Neural cell (in vitro differentiated cells): Measurements from ENCODE around the gene IL17RD. TPM values are rescaled to one million over a fixed set of nuclear protein-coding genes. Genes with fewer than 3 reads are reported as not detected.

ENCODE experiments used
- H2AFZ ChIP-seq: fragments of 200-600, 300-800 bp; sonication (generic), shearing (Covaris generic); 2 replicates; pipeline ENCODE4 v1.6.0; 2014; ENCODE audit warnings: low read depth, mild to moderate bottlenecking, antibody characterized with exemption, low read length, moderate library complexity
- H3F3A ChIP-seq: fragments of 200-600 bp; shearing (Covaris generic); 2 replicates; pipeline ENCODE4 v1.6.1; 2016; ENCODE audit warnings: mild to moderate bottlenecking, moderate library complexity, mixed read lengths, antibody characterized with exemption, low read length; ENCODE audit not compliant: insufficient read depth, poor library complexity, severe bottlenecking
- H3K27ac ChIP-seq: fragments of 200-600, 300-800 bp; sonication (generic), shearing (Covaris generic); 2 replicates; pipeline ENCODE4 v1.5.1; 2014; ENCODE audit warnings: mild to moderate bottlenecking, low read length, moderate library complexity
- H3K27me3 ChIP-seq: fragments of 300-800, 200-600 bp; sonication (generic), shearing (Covaris generic); 2 replicates; pipeline ENCODE4 v1.6.0; 2014; ENCODE audit warnings: mild to moderate bottlenecking, low read depth, low read length, moderate library complexity; ENCODE audit not compliant: insufficient read depth
- H3K36me3 ChIP-seq: fragments of 300-800, 200-600 bp; sonication (generic), shearing (Covaris generic); 2 replicates; pipeline ENCODE4 v1.5.1; 2014; ENCODE audit warnings: mild to moderate bottlenecking, antibody characterized with exemption, low read length, moderate library complexity; ENCODE audit not compliant: insufficient read depth
- H3K4me2 ChIP-seq: fragments of 300-800, 200-600 bp; sonication (generic), shearing (Covaris generic); 2 replicates; pipeline ENCODE4 v1.6.0; 2014; ENCODE audit warnings: mild to moderate bottlenecking, low read length
- H3K4me3 ChIP-seq: fragments of 300-800, 200-600 bp; sonication (generic), shearing (Covaris generic); 2 replicates; pipeline ENCODE4 v1.5.1; 2014; ENCODE audit warnings: mild to moderate bottlenecking, low read length, moderate library complexity
- H3K79me2 ChIP-seq: fragments of 200-600 bp; shearing (Covaris generic); replicated peaks from 2 replicates; pipeline ENCODE4 v1.6.0; 2014; ENCODE audit warnings: mild to moderate bottlenecking, low read length, moderate library complexity; ENCODE audit not compliant: insufficient read depth
- H3K9ac ChIP-seq: fragments of 300-800, 200-600 bp; sonication (generic), shearing (Covaris generic); 2 replicates; pipeline ENCODE4 v1.6.1; 2016; ENCODE audit warnings: mild to moderate bottlenecking, low read length, mixed read lengths
- H3K9me2 ChIP-seq: fragments of 200-600 bp; shearing (Covaris generic); 2 replicates; pipeline ENCODE4 v1.6.1; 2016; ENCODE audit warnings: mild to moderate bottlenecking, low read length, mixed read lengths; ENCODE audit not compliant: insufficient read depth
- H3K9me3 ChIP-seq: fragments of 200-600, 300-800 bp; sonication (generic), shearing (Covaris generic); 2 replicates; pipeline ENCODE4 v1.6.1; 2016; ENCODE audit warnings: mild to moderate bottlenecking, mixed run types, low read length, moderate library complexity, mixed read lengths
- H4K20me1 ChIP-seq: fragments of 200-600 bp; shearing (Covaris generic); 2 replicates; pipeline ENCODE4 v1.6.1; 2016; ENCODE audit warnings: mild to moderate bottlenecking, mixed run types; ENCODE audit not compliant: insufficient read depth
- CTCF ChIP-seq: fragments of 450-650 bp; IDR thresholded peaks from 2 replicates; pipeline ENCODE4 v1.5.1; 2014; ENCODE audit warnings: antibody characterized with exemption, mild to moderate bottlenecking, moderate library complexity; ENCODE audit not compliant: poor library complexity, severe bottlenecking
- EP300 ChIP-seq: fragments of 450-650 bp; conservative IDR thresholded peaks from 2 replicates; pipeline ENCODE4 v1.6.1; 2014; ENCODE audit warnings: antibody characterized with exemption, mild to moderate bottlenecking, moderate library complexity; ENCODE audit not compliant: poor library complexity, severe bottlenecking
- MXI1 ChIP-seq: fragments of 450-650 bp; conservative IDR thresholded peaks from 2 replicates; pipeline ENCODE4 v1.6.1; 2014; ENCODE audit warnings: antibody characterized with exemption, mild to moderate bottlenecking; ENCODE audit not compliant: poor library complexity, severe bottlenecking
- POLR2AphosphoS5 ChIP-seq: IDR thresholded peaks from 2 replicates; pipeline ENCODE4 v1.6.1; 2012
- SMC3 ChIP-seq: fragments of 450-650 bp; conservative IDR thresholded peaks from 2 replicates; pipeline ENCODE4 v1.6.1; 2014; ENCODE audit warnings: antibody characterized with exemption, mild to moderate bottlenecking, moderate library complexity; ENCODE audit not compliant: poor library complexity
- TAF1 ChIP-seq: IDR thresholded peaks from 2 replicates; pipeline ENCODE4 v1.6.1; 2012; ENCODE audit warnings: low read depth
- polyA plus RNA-seq: library from polyadenylated mRNA; depleted of rRNA; stranded (reverse); fragments of >200 nt; gene quantifications from 2 replicates; pipeline ENCODE4 v1.2.3, GENCODE V29; 2014
- TF ChIP-seq, protein P1 (sequence below): IDR thresholded peaks from 2 replicates; pipeline ENCODE4 v1.6.1; 2012; ENCODE audit warnings: borderline replicate concordance

Gene IL17RD
- polyA plus RNA-seq, 1 donor from 2014 or later: 14.8 TPM

DNA sequence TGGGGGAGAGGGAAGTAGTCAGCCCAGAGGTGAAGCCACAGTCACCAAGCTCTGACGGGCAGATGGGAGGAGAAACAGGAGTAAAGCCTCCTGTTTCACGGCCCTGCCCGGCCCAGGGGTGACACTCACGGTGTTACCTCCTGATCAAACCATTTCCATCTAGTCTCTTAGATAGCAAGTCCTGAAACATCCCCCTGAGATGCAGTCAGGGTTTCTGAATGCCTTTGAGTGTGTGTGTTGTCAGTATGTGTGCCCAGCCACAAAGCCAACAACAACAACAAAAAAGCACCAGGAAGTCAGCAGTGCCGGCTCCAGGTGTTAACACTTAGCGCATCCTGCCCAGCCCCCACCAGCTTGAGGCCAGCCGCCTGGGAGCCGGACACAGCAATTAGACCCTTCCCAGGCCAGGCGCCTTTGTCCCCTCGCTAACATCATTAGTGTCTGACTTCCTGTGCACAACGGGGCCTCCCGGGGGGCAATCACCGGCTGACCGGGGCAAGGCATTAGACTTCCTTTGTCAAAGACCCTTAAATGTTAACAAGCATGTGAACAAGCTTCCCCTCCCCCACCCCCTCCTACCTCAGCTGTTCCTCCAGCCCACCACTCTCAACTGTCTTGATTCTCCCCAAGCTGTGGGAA, 34.5 kb downstream of the IL17RD start:
- Histone ChIP-seq H3K79me2 (peaks cover 18% of the 10 kb centered on the region), H3K9me2 (no peaks in the 10 kb centered on the region), H3K27ac (peak overlapping the region; percentile 42), H3K9ac (peak overlapping the region; percentile 27), H3F3A (no peaks in the 10 kb centered on the region), H3K9me3 (no peaks in the 10 kb centered on the region), H3K36me3 (no peaks in the 10 kb centered on the region), H3K4me2 (no peak overlapping the region), H4K20me1 (no peaks in the 10 kb centered on the region), H2AFZ (no peak overlapping the region), H3K27me3 (no peaks in the 10 kb centered on the region), H3K4me3 (peak overlapping the region; percentile 41)
- no peak for TF ChIP-seq TAF1
- TF ChIP-seq POLR2AphosphoS5: peak; percentile 11

DNA sequence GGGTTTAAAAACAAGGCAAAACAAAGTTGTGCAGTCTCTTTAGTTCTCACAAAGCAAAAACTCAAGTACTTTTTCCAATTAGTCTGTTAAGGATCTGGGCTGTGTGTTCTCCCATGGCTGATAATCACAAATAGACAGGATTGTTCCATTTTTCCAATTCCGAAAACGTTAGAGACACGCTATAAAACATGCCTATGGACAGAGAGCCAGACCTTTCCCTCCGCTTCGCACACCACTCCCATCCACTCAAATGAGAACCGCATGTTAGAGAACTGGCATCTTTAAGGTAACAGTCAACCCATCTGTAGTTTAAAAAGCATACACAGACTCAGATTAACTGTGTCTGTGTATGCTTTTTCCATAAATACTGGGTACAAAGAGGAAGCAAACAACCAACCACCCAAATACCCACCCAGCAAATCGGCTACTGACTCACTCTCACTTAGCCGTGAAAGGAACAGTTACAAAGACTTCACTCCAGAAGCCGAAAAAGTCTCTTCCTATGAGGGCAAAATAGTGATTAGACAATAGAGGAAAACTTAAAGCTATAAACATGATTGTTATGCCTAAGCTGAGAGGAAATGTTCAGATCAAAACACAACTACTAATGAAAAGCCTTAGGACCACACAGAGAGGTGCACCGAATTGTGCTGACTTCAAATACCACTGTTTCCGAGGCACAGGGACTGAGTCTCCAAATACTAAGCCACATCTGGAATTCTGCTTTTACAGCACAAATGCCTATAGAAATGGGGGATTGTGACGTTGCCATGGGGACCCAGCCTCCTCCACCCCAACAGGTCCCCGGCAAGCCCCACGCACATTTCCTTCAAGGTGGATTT, 36.1 kb downstream of the IL17RD start:
- no peak overlapping the region for H2AFZ ChIP-seq
- H3K4me3 ChIP-seq: no peak overlapping the region
- no peaks in the 10 kb centered on the region for H3K9me3 ChIP-seq
- TF ChIP-seq SMC3 (no peak), MXI1 (no peak), CTCF (no peak), TAF1 (no peak), EP300 (no peak)
- TF ChIP-seq, protein P1, sequence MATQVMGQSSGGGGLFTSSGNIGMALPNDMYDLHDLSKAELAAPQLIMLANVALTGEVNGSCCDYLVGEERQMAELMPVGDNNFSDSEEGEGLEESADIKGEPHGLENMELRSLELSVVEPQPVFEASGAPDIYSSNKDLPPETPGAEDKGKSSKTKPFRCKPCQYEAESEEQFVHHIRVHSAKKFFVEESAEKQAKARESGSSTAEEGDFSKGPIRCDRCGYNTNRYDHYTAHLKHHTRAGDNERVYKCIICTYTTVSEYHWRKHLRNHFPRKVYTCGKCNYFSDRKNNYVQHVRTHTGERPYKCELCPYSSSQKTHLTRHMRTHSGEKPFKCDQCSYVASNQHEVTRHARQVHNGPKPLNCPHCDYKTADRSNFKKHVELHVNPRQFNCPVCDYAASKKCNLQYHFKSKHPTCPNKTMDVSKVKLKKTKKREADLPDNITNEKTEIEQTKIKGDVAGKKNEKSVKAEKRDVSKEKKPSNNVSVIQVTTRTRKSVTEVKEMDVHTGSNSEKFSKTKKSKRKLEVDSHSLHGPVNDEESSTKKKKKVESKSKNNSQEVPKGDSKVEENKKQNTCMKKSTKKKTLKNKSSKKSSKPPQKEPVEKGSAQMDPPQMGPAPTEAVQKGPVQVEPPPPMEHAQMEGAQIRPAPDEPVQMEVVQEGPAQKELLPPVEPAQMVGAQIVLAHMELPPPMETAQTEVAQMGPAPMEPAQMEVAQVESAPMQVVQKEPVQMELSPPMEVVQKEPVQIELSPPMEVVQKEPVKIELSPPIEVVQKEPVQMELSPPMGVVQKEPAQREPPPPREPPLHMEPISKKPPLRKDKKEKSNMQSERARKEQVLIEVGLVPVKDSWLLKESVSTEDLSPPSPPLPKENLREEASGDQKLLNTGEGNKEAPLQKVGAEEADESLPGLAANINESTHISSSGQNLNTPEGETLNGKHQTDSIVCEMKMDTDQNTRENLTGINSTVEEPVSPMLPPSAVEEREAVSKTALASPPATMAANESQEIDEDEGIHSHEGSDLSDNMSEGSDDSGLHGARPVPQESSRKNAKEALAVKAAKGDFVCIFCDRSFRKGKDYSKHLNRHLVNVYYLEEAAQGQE: no peak
- H3K27me3 ChIP-seq: no peaks in the 10 kb centered on the region
- H3K9me2 ChIP-seq: no peaks in the 10 kb centered on the region
- H3K4me2 ChIP-seq: no peak overlapping the region
- peaks cover 20% of the 10 kb centered on the region for H3K79me2 ChIP-seq
- H3K9ac ChIP-seq: no peak overlapping the region
- H4K20me1 ChIP-seq: no peaks in the 10 kb centered on the region
- H3K36me3 ChIP-seq: no peaks in the 10 kb centered on the region
- H3K27ac ChIP-seq: no peak overlapping the region
- H3F3A ChIP-seq: no peaks in the 10 kb centered on the region
